HG02610 (cell line): ENCODE results near the gene LOXL4.

Experiments
- ATAC-seq: cut with Tn5 transposase; IDR thresholded peaks from one replicate; pipeline ENCODE4 v1.9.1; 2021; ENCODE audit warnings: mild to moderate bottlenecking, moderate library complexity; ENCODE audit not compliant: unreplicated experiment

The LOXL4 gene

DNA sequence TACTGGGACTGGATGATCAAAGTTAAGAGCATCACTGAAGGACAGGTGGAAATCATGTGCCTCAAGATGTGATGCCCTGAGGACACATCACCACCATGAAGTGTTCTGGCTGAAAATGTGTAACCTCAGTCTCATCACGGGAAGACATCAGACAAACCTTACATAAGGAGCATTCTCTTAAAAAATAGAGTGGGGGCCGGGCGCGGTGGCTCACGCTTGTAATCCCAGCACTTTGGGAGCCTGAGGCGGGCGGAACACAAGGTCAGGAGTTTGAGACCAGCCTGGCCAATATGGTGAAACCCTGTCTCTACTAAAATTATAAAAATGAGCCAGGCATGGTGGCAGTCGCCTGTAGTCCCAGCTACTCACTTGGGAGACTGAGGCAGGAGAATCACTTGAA, 65.6 kb downstream of the LOXL4 start:
- no peak for ATAC-seq

DNA sequence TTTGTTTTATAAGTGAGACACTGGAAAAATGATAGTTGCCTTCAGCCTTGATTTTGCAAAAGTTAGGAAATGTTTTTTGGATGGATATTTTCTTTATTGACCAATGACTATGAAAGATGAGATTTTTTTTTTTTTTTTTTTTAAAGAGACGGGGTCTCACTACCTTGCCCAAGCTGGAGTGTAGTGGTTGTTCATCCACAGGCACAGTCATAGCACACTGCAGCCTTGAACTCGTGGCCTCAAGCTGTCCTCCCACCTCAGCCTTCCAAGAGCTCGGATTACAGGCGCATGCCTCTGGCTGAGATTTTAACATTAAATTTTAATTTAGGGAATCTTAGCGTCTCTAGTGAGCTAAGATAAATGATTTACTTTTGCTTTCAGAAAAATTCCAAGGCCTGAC, 66.2 kb downstream of the LOXL4 start:
- no peak for ATAC-seq
